Measurements from ENCODE around the gene SIK2. TPM values are rescaled to one million over a fixed set of nuclear protein-coding genes. Genes with fewer than 3 reads are reported as not detected.

SIK2 gene
- polyA plus RNA-seq, 3 donors, result 20.5 to 30.8 (median 22.2) TPM

DNA sequence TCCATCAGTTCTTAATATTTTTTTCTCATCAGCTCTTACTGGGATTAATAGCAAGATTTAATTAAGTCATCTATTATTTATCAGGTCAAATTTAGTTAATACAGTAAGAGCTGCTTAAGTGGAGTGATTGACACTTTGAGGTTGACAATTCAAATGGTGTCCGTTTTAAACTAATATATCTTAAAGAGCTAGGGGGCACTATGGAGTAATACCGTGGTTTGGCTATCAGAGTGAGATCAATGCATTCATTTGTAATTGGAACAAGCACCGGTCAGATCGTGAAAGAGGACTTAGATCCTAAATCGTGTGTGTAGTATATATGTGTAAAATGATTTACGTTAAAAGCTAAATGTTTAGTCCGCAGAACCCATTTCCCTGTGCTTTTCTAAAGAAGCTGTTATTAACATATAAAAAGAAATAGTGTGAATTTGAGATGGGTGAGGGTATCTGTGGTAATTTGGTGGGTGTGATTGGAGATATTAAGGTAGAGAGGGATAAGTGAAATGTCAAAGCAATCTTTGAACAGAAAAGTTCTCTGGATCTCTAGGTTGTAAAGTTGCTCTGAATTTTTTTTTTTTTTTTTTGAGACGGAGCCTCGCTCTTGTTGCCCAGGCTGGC, 2.3 kb downstream of the SIK2 start:
- DNase-seq (ENCODE audit: extremely low read depth in 1 of 11, low read depth in 9 of 11, low spot score in 4 of 11), result peak in 4 of 11 donors; percentile 13 to 31 (median 22)

DNA sequence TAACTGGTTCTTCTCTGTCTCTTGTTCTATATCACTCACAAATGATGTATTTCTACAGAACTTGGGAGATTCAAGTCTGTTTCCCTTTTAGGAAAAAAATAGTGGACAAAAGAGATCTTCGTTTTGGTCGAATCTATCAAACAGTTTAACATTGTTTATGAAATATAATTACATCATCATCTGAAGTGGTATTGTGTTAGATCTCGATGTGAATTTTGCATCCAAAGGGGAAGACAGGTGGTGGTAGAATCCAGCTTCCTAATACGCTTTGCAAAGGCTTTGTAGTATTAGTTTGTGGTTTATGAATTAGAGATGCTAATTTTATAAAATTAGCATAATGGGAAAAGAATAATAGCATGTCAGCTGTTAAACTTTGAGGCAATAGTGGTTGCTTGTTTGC, 3.4 kb downstream of the SIK2 start:
- DNase-seq (ENCODE audit: extremely low read depth in 1 of 11, low read depth in 9 of 11, low spot score in 4 of 11), result no peak

DNA sequence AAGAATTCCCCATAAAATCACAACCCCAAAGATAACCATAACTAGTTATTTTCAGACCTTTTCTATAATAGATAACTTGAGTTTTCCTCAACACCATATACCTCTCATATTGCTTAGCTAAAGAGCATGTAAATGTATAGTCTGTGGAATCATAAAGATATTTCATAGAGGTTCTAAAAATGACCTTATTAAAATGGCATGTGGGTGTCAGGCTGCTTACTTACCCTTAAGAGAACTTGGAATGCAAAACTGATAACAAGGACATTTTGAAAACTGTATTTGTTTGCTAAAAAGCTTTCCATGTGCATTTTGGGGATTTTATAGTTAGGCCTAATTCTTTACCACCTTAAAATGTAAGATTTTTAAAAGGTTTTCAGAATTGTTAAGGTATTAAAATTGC, 4.7 kb downstream of the SIK2 start:
- DNase-seq (ENCODE audit: extremely low read depth in 1 of 11, low read depth in 9 of 11, low spot score in 4 of 11), result no peak

GRCh38 chr11:111607751-111608150, 5.5 kb downstream of the SIK2 start:
- DNase-seq (ENCODE audit: extremely low read depth in 1 of 11, low read depth in 9 of 11, low spot score in 4 of 11), result no peak

DNA sequence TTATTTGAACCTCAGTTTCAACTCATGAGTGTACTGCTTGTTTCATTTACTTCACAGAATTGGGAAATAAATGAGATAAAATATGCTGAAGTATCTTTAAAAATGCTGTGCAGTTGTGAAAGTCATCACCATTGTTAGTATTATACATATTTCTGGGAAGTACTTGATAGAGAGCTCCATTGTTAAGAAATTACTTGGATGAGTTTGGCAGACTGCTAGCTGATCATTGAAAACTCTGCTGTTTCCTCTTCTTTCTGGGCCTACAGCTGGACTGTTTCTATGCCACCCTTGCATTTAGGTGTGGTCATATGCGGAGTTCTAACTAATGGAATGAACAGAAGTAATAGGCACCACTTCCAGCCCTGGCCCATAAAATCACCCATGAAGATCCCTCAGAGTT, 10.0 kb downstream of the SIK2 start:
- DNase-seq (ENCODE audit: extremely low read depth in 1 of 11, low read depth in 9 of 11, low spot score in 4 of 11), result no peak

GRCh38 chr11:111617286-111617685, 15.0 kb downstream of the SIK2 start:
- DNase-seq (ENCODE audit: extremely low read depth in 1 of 11, low read depth in 9 of 11, low spot score in 4 of 11), result no peak

DNA sequence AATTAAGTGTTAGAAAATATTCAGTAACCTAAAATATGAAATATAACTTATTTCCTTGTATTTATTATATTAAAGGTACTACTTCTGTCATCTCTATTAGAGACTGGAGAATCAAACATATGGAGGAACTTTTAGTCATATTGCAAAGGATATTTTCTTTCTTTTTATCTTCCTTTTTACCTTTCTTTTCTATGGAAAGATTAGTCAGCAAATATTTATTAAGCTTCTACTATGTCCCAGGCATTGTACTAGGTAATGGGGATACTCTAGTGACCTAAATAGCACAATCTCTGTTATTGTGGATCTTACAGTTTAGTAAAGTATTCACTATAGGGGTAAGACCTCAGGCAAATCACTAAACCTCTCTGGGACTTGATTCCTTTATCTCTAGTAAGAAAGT, 18.3 kb downstream of the SIK2 start:
- DNase-seq (ENCODE audit: extremely low read depth in 1 of 11, low read depth in 9 of 11, low spot score in 4 of 11), result no peak

GRCh38 chr11:111623527-111624030, 21.3 kb downstream of the SIK2 start:
- DNase-seq (ENCODE audit: extremely low read depth in 1 of 11, low read depth in 9 of 11, low spot score in 4 of 11), result no peak

- no peak for DNase-seq (ENCODE audit: extremely low read depth in 1 of 11, low read depth in 9 of 11, low spot score in 4 of 11)
These were observed 22.4 kb downstream of the SIK2 start for GRCh38 chr11:111624608-111625007.

DNA sequence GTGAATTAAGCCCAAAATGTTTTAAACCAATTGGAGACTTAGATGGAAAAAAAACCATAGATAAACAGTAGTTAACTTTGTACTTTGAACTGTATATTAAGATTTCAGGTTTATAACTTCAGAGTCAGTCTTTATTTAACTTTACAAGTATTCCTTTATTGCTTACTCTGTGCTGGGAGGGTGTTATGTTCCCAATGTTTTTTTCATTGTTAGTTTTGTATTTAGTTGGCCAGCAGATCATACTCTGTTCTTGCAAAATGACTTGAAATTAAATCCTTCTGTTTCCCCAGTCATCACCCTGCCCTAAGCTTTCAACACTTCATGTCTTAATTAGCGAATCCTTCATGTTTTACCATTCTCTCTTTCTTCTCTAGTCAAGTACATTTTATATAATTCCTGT, 25.3 kb downstream of the SIK2 start:
- DNase-seq (ENCODE audit: extremely low read depth in 1 of 11, low read depth in 9 of 11, low spot score in 4 of 11), result no peak

- no peak for DNase-seq (ENCODE audit: extremely low read depth in 1 of 11, low read depth in 9 of 11, low spot score in 4 of 11)
These were observed 27.2 kb downstream of the SIK2 start for GRCh38 chr11:111629499-111629898.

DNA sequence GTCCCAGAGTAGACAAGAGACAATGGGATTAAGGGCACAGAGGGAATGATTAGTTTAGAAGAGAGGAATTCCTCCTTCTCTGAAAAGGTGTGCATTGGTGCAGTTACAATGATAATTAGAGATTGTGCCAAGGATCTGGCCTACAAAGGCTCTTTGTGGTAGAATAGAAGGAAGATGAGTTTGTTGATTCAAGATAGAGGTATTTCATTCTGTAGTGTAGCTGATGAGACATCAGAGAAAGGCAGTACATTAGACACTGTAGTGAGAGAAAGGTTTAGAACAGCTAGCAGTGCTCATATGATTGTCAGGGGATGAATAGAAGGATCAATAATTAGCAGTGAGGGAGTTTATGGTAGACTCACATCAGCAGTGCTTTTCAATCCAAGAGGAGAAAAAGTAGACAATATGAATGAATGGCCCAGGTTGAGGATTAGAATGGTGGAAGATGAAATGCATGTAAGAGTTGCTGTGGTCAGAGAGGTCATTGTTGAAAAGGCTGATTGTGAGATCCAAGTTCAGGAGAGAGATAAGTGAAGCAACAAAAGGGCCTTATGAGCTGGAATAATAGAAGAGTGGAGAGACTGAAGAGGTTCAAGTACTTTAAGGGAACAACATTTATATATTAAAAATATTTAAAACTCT, 28.9 kb downstream of the SIK2 start:
- no peak for DNase-seq (ENCODE audit: extremely low read depth in 1 of 11, low read depth in 9 of 11, low spot score in 4 of 11)

DNA sequence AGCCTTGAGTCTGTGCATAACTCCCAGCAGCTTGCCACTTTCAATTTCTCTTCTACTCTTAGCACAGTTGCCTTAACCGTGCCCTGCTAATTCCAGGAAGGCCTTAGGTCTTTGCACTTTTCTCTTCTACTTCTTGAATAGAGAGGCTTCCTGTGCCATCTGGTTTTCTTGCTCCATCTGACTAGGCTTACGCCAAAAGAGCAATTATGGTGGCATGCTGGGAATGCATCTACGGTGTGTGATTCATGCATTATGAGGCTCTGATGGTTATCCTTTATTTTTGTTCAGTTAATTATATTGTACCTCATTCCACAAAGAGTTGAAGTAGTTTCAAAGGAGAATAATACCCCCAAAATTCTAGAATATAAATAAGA, 29.4 kb downstream of the SIK2 start:
- DNase-seq (ENCODE audit: extremely low read depth in 1 of 11, low read depth in 9 of 11, low spot score in 4 of 11), result no peak

DNA sequence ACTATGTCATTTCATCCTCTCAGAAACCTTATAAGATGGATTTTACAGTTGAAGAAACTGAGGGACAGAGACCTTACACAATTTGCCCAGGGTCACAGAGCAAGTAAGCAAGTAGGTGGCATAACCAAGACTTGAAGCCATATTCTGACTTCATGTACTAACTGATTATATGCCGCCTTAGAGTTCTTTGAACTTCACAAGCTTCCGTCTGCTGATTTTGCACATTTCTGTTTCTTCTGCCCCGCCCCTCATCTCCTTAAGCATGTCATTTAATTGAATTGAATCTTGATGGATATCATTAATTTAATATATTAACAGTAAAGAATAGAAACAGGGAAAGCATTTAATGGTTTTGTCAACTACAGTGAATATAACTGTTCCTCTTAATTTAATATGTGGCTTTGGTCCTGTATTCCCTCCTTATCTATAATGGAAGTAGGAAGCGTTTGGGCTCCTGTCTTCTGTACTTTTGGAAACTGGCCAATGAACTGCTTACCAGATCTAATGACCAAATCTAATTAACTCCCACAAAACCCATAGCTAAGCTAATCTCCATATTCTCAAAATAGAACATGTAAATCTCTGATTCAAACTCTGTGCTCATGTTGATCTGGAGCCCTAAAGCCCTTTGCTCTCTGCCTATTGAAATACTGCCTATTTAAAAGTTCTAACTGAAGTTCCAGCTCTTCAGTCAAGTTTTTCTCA, 30.4 kb downstream of the SIK2 start:
- DNase-seq (ENCODE audit: extremely low read depth in 1 of 11, low read depth in 9 of 11, low spot score in 4 of 11), result no peak

GRCh38 chr11:111633248-111633647, 31.0 kb downstream of the SIK2 start:
- no peak for DNase-seq (ENCODE audit: extremely low read depth in 1 of 11, low read depth in 9 of 11, low spot score in 4 of 11)

GRCh38 chr11:111633756-111634362, 31.6 kb downstream of the SIK2 start:
- DNase-seq (ENCODE audit: extremely low read depth in 1 of 11, low read depth in 9 of 11, low spot score in 4 of 11), result no peak

DNA sequence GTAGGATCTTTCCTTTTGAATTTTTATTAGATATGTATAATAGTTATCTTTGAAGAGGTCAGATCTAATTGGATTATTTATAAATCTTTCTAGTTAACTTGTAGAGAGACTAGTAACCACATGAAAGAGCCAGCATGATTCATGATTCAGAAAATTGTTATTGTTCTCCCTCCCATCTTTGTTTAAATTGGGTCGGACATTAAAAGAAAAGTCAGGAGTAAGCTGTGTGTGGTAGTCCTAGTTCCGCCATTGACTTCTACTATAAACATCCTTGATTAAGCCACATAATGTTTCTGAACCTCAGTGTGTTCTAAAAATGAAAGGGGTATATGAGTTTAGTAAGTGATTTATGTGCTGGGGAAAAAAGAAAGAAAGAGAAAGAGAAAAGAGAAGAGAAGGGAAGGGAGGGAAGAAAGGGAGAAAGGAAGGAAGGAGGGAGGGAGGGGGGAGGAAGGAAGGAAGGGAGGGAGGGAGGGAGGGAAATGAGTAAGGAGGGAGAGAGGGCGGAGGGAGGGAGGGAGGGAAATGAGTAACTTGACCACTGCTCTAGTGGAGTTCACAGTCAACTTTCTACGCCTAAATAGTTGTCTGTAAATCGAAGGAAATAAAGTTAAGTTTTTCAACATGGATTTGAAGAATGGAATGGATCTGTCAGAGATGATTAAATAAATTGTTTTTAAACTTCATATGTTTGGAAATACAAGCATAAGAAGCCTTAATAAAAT, 32.9 kb downstream of the SIK2 start:
- DNase-seq (ENCODE audit: extremely low read depth in 1 of 11, low read depth in 9 of 11, low spot score in 4 of 11), result peak in 1 of 11 donors; percentile 7

DNA sequence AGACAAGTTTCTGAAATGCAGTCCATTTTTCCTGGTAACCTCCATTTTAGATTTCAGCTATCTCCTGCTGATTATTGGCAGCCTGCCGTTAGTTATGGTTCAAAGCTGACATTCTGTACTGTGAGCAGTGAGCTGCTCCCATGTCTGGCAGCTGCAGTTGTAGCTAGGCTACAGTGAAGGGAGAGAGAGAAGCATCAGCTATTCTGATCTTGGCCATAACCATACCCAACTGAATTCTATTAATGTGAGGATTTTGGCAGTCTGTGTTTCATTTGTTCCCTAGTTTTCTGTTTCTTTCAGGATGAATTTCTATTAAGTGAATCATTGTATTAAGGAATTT, 33.4 kb downstream of the SIK2 start:
- DNase-seq (ENCODE audit: extremely low read depth in 1 of 11, low read depth in 9 of 11, low spot score in 4 of 11), result no peak

GRCh38 chr11:111637885-111638284, 35.6 kb downstream of the SIK2 start:
- no peak for DNase-seq (ENCODE audit: extremely low read depth in 1 of 11, low read depth in 9 of 11, low spot score in 4 of 11)
